ENCODE measurements around the gene ZNF212. TPM values are rescaled to one million over a fixed set of nuclear protein-coding genes. Genes with fewer than 3 reads are reported as not detected.

Gene ZNF212
- total and polyA plus RNA-seq, 2 experiments from 2014 or later = 11.6 to 14.2 TPM

DNA sequence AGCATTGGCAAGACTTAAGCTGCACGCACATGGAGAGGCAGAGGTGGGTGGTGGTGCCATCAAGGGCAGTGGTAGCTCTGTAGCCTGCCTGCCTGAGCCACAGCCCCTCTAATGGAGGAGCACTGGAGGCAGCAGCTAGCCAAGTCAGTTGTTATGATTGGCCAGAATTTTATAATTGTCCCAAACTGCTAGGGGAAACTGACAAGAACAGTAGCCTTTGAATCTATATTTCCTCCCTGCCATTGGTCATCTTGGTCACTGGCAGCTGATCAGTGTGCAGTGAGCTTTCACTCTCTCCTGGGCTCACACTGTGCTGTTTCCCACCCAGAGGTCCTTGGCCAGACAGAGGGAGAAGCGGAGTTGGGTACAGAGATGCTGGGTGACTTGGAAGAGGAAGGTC is 12.9 kb downstream of the ZNF212 start:
- H3K27me3 ChIP-seq = no peaks in the 10 kb centered on the region
- H3K4me1 ChIP-seq (ENCODE audit: low read depth) = no peaks in the 10 kb centered on the region
- no peak for DNase-seq (ENCODE audit: low read depth in 1 of 2, low spot score in 1 of 2)
- H3K36me3 ChIP-seq = peaks cover 28% of the 10 kb centered on the region
- no peak overlapping the region for H3K4me3 ChIP-seq
- no peak overlapping the region for H3K27ac ChIP-seq
- TF ChIP-seq, protein P1, sequence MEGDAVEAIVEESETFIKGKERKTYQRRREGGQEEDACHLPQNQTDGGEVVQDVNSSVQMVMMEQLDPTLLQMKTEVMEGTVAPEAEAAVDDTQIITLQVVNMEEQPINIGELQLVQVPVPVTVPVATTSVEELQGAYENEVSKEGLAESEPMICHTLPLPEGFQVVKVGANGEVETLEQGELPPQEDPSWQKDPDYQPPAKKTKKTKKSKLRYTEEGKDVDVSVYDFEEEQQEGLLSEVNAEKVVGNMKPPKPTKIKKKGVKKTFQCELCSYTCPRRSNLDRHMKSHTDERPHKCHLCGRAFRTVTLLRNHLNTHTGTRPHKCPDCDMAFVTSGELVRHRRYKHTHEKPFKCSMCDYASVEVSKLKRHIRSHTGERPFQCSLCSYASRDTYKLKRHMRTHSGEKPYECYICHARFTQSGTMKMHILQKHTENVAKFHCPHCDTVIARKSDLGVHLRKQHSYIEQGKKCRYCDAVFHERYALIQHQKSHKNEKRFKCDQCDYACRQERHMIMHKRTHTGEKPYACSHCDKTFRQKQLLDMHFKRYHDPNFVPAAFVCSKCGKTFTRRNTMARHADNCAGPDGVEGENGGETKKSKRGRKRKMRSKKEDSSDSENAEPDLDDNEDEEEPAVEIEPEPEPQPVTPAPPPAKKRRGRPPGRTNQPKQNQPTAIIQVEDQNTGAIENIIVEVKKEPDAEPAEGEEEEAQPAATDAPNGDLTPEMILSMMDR (IDR thresholded peaks at IDR 0.05; ENCODE audit: low read depth, low read length) = no peak
- H3K9me3 ChIP-seq (ENCODE audit: low read depth) = no peaks in the 10 kb centered on the region

DNA sequence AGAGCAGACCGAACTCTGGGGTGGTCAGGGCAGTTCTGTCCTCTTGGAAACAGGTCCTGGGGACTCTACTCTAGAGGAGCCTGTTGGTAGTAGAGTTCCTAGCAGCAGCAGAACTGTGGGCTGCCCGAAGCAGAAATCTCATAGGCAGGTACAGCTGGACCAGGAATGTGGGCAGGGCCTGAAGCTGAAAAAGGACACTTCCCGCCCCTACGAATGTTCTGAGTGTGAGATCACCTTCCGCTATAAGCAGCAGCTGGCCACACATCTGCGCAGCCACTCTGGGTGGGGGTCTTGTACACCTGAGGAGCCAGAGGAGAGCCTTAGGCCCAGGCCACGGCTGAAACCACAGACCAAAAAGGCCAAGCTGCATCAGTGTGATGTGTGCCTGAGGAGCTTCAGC is 14.2 kb downstream of the ZNF212 start:
- Histone ChIP-seq H3K4me1 (ENCODE audit: low read depth) (no peaks in the 10 kb centered on the region), H3K27me3 (no peaks in the 10 kb centered on the region), H3K4me3 (no peak overlapping the region), H3K9me3 (ENCODE audit: low read depth) (no peaks in the 10 kb centered on the region), H3K36me3 (peaks cover 28% of the 10 kb centered on the region), H3K27ac (no peak overlapping the region)
- DNase-seq (ENCODE audit: low read depth in 1 of 2, low spot score in 1 of 2) = no peak
- TF ChIP-seq, protein P1 (IDR thresholded peaks at IDR 0.05; ENCODE audit: low read depth, low read length) = no peak

DNA sequence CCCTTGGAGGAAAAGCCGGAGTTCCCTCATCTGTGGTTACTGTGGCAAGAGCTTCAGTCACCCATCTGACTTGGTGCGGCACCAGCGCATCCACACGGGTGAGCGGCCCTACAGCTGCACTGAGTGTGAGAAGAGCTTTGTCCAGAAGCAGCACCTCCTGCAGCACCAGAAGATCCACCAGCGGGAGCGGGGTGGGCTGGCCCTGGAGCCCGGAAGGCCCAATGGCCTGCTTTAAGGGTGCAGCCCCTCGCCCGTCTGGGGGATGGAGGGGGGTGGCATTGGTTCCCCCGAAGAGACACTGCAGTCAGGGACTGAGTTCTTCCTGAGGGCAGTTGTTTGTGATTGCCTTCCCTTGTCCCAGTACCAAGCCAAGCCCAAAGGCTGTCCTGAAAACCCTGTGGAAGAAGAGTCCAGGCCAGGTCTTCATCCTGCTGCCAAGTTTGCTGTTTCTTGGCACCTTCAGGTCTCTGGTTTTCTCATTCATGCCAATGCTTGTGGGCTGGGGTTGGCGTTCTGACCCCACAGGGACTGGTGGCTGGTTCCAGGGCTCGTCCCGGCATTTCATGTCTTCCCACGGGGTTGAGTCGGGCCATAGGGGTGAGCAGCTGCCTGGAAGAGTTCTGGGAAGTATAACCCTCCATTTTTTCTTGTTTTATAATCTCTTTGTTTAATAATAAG is 14.9 kb downstream of the ZNF212 start:
- TF ChIP-seq, protein P1 (IDR thresholded peaks at IDR 0.05; ENCODE audit: low read depth, low read length) = no peak
- Histone ChIP-seq H3K4me3 (no peak overlapping the region), H3K27me3 (no peaks in the 10 kb centered on the region), H3K9me3 (ENCODE audit: low read depth) (no peaks in the 10 kb centered on the region), H3K36me3 (peaks cover 28% of the 10 kb centered on the region), H3K4me1 (ENCODE audit: low read depth) (no peaks in the 10 kb centered on the region), H3K27ac (no peak overlapping the region)
- no peak for DNase-seq (ENCODE audit: low read depth in 1 of 2, low spot score in 1 of 2)

DNA sequence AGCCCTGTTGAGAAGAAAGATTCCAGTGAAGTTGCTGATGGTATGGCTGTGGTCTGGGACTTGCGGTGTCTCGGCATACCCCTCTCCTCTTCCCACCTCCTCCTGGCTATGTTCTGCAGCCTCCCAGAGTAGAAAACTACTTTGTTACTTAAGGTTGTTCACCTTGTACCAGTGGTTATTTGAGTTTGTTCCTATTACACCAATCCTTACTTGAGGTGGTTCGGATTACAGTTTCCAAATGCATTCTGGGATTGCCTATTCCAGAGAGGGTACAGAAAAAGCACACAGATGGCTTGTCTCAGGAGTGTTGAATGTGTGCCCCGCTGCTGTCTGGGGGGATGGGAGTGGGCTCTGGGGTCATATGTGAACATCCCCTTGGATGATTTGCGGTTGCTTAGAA is 15.7 kb downstream of the ZNF212 start:
- no peak overlapping the region for H3K27ac ChIP-seq
- H3K4me1 ChIP-seq (ENCODE audit: low read depth) = no peaks in the 10 kb centered on the region
- TF ChIP-seq, protein P1 (IDR thresholded peaks at IDR 0.05; ENCODE audit: low read depth, low read length) = no peak
- no peaks in the 10 kb centered on the region for H3K27me3 ChIP-seq
- no peaks in the 10 kb centered on the region for H3K9me3 ChIP-seq (ENCODE audit: low read depth)
- no peak overlapping the region for H3K4me3 ChIP-seq
- peaks cover 28% of the 10 kb centered on the region for H3K36me3 ChIP-seq
- no peak for DNase-seq (ENCODE audit: low read depth in 1 of 2, low spot score in 1 of 2)

DNA sequence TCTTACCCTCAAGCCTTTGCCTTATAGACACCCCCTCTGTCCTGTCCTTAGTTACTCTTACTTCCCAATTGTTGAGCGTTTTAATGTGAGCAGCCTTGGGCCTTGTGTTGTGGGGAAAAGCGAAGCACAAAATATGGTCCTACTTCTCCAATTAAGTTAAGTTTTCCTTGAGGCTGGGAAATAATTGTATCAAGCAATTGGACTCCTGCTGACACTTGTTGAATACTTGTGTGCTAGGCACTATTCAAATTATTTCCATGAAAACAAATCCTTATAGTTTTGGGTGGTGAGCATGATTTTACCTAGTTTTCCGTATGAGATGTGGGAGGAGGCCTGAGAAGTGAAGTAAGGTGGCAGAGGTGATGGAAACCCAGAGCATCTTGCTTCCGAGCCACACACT is 17.1 kb downstream of the ZNF212 start:
- H3K9me3 ChIP-seq (ENCODE audit: low read depth) = no peaks in the 10 kb centered on the region
- no peak overlapping the region for H3K27ac ChIP-seq
- no peak overlapping the region for H3K4me3 ChIP-seq
- no peak for DNase-seq (ENCODE audit: low read depth in 1 of 2, low spot score in 1 of 2)
- TF ChIP-seq, protein P1 (IDR thresholded peaks at IDR 0.05; ENCODE audit: low read depth, low read length) = no peak
- peaks cover 22% of the 10 kb centered on the region for H3K36me3 ChIP-seq
- no peaks in the 10 kb centered on the region for H3K4me1 ChIP-seq (ENCODE audit: low read depth)
- H3K27me3 ChIP-seq = no peaks in the 10 kb centered on the region

Measured in cardiac muscle cell (in vitro differentiated cells and primary cell).